CD14-positive monocyte (primary cell): ENCODE data around the gene PLVAP. TPM values are rescaled to one million over a fixed set of nuclear protein-coding genes. Genes with fewer than 3 reads are reported as not detected.

Experiments used
- DNase-seq, 3 donors: peaks; one replicate each; pipeline ENCODE4 v3.0.0-alpha.2; 2011 to 2022
- H2AFZ ChIP-seq: 2 replicates; pipeline ENCODE4 v1.6.0; 2012; ENCODE audit warnings: mild to moderate bottlenecking, low read depth, low read length, inconsistent platforms; ENCODE audit not compliant: insufficient read depth, poor library complexity, severe bottlenecking
- H3K27ac ChIP-seq, 2 donors: 1 replicate in 1 of 2; 2 replicates in 1 of 2; pipeline ENCODE4 v1.5.1; 2012 to 2013; ENCODE audit warnings: low read length in 2 of 2, control low read depth in 1 of 2, inconsistent platforms in 1 of 2, low read depth in 1 of 2, mild to moderate bottlenecking in 1 of 2
- H3K27me3 ChIP-seq, 2 donors: one replicate each; pipeline versions ENCODE4 v1.6.0 to v1.6.1; 2011 to 2013; ENCODE audit warnings: low read length in 2 of 2; ENCODE audit not compliant: control insufficient read depth in 2 of 2, insufficient read depth in 2 of 2
- H3K36me3 ChIP-seq, 2 donors: replicated peaks in 1 of 2; 1 replicate in 1 of 2; 2 replicates in 1 of 2; pipeline versions ENCODE4 v1.5.1 to v1.6.1; 2012 to 2013; ENCODE audit warnings: low read length in 2 of 2, control low read depth in 1 of 2, inconsistent platforms in 1 of 2, mild to moderate bottlenecking in 1 of 2; ENCODE audit not compliant: insufficient read depth in 2 of 2, control insufficient read depth in 1 of 2
- H3K4me1 ChIP-seq, 2 donors: 1 replicate in 1 of 2; 2 replicates in 1 of 2; pipeline versions ENCODE4 v1.5.1 to v1.6.1; 2012 to 2013; ENCODE audit warnings: low read length in 2 of 2, control low read depth in 1 of 2, inconsistent platforms in 1 of 2, mild to moderate bottlenecking in 1 of 2, moderate library complexity in 1 of 2; ENCODE audit not compliant: insufficient read depth in 2 of 2, control insufficient read depth in 1 of 2
- H3K4me2 ChIP-seq: replicated peaks from 2 replicates; pipeline ENCODE3; 2012; ENCODE audit warnings: low read length, moderate library complexity, mild to moderate bottlenecking; ENCODE audit not compliant: poor library complexity, severe bottlenecking; ENCODE audit errors: extremely low read depth
- H3K4me3 ChIP-seq, 3 experiments: fragments of 200-600 bp in 1 of 3; sonication (generic) in 1 of 3; replicated peaks in 1 of 3; 1 replicate in 2 of 3; 2 replicates in 1 of 3; pipeline ENCODE4 v1.5.1; 2011 to 2013; ENCODE audit warnings: low read length in 3 of 3, mild to moderate bottlenecking in 3 of 3, control low read depth in 2 of 3, low read depth in 2 of 3, inconsistent platforms in 1 of 3, moderate library complexity in 1 of 3
- H3K79me2 ChIP-seq: 2 replicates; pipeline ENCODE4 v1.6.0; 2012; ENCODE audit warnings: mild to moderate bottlenecking, control low read depth, inconsistent platforms, low read length, moderate library complexity; ENCODE audit not compliant: insufficient read depth
- H3K9ac ChIP-seq: 2 replicates; pipeline ENCODE4 v1.6.0; 2017; ENCODE audit warnings: low read length, mild to moderate bottlenecking; ENCODE audit not compliant: insufficient read depth, poor library complexity, severe bottlenecking
- H3K9me3 ChIP-seq, 2 donors: replicated peaks in 1 of 2; 1 replicate in 1 of 2; 2 replicates in 1 of 2; pipeline versions ENCODE4 v1.5.1 to v1.6.1; 2012 to 2013; ENCODE audit warnings: low read length in 2 of 2, control low read depth in 1 of 2; ENCODE audit not compliant: control insufficient read depth in 1 of 2, insufficient read depth in 1 of 2
- H4K20me1 ChIP-seq: 2 replicates; pipeline ENCODE4 v1.6.0; 2012; ENCODE audit warnings: mild to moderate bottlenecking, low read length, control low read depth, moderate library complexity; ENCODE audit not compliant: insufficient read depth
- H3K27ac Mint-ChIP-seq, 7 donors: one replicate each; pipeline ENCODE4 v1.8.0; 2020; ENCODE audit warnings: mild to moderate bottlenecking in 7 of 7, mixed read lengths in 7 of 7, moderate library complexity in 6 of 7, inconsistent platforms in 2 of 7
- H3K27me3 Mint-ChIP-seq, 3 donors: one replicate each; pipeline ENCODE4 v1.8.0; 2021 to 2022; ENCODE audit warnings: low read depth in 3 of 3, mild to moderate bottlenecking in 3 of 3, mixed read lengths in 3 of 3, moderate library complexity in 3 of 3, inconsistent platforms in 1 of 3
- H3K36me3 Mint-ChIP-seq, 2 donors: one replicate each; pipeline ENCODE4 v1.8.0; 2020; ENCODE audit warnings: mixed read lengths in 2 of 2, inconsistent platforms in 1 of 2, mild to moderate bottlenecking in 1 of 2
- H3K4me1 Mint-ChIP-seq: one replicate; pipeline ENCODE4 v1.8.0; 2020; ENCODE audit warnings: mild to moderate bottlenecking, mixed read lengths
- H3K4me3 Mint-ChIP-seq, 2 donors: one replicate each; pipeline ENCODE4 v1.8.0; 2020; ENCODE audit warnings: mild to moderate bottlenecking in 2 of 2, mixed read lengths in 2 of 2, moderate library complexity in 1 of 2
- H3K9me3 Mint-ChIP-seq, 7 donors: one replicate each; pipeline ENCODE4 v1.8.0; 2020 to 2022; ENCODE audit warnings: mixed read lengths in 7 of 7, mild to moderate bottlenecking in 6 of 7, moderate library complexity in 6 of 7, inconsistent platforms in 2 of 7
- WGBS: methylation state at CpG from one replicate; pipeline ENCODE4 v1.1.5; 2013; ENCODE audit warnings: missing lambda C conversion rate; ENCODE audit not compliant: insufficient coverage; 5-methylcytosine and 5-hydroxymethylcytosine counted together
- intact Hi-C, 2 donors: fragments of 100-400 bp; cut with micrococcal nuclease; formaldehyde crosslinking; loops; one replicate each; pipeline versions ENCODE4 v1.15.0 to v1.15.1; 2023
- polyA plus RNA-seq, 3 donors: library from polyadenylated mRNA; depleted of rRNA in 1 of 3; unstranded in 2 of 3; stranded (reverse) in 1 of 3; fragments of 300-500 nt in 2 of 3; fragments of >200 nt in 1 of 3; fragmentation: Illumina TruSeq in 2 of 3; gene quantifications; 1 replicate in 2 of 3; 2 replicates in 1 of 3; pipeline ENCODE4 v1.2.3, GENCODE V29; 2012 to 2021
- TF ChIP-seq, protein P1 (sequence below): fragments of 200-600 bp; IDR thresholded peaks from one replicate; pipeline ENCODE4 v1.8.0; 2022; ENCODE audit warnings: antibody characterized with exemption, mild to moderate bottlenecking

The PLVAP gene
- polyA plus RNA-seq, 3 donors = 0.08 to 0.81 TPM; not detected in 1

DNA sequence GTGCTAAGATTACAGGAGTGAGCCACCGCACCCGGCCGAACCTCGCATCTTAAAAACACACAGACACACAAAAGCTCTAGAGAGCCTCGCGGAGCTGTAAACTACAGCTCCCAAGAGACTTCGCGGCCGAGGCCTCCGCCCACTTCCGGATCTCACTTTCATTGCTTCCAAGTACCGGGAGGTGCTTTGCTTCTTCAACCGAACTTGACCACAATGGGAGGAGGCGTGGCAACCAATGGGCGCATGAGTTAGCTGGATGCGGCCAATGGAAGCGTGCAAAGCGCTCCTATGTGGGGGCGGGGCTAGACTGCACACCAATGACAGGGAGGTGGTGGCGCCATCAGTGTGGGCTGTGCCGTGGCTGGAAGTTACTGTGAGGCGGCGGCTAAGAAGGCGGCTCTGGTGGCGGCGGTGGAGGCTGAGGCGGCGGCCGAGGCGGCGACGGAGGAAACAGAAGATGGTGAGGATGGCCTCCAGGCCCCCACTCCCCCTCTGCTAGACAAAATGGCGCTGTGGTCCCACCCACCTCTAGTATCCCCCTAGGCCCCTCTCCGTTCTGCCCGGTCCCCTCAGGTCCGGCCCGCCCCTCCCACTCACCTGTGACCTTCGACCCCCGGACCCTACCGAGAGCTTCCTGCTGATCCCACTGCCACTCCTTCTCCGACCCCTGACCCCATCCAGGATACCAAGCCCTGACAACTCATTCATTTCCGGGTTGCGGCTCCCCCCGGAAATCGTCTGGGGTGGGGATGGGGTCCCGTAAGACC, 67.8 kb downstream of the PLVAP start, which contains the start of gene DDA1:
Gene DDA1 (plus strand): TSS at position 366 of the 767 bp plus-strand sequence. CDS start 92 bp downstream, at position 458.
- Mint-ChIP-seq H3K4me1 (peaks cover 34% of the 10 kb centered on the region), H3K36me3 (peaks cover 15 to 26% of the 10 kb centered on the region in 2 donors), H3K4me3 (peak within 1 kb of the TSS; percentile 88 to 91), H3K27ac (peak within 1 kb of the TSS; percentile 79 to 94 (median 90)), H3K27me3 (peaks cover 0 to 3% (median 0%) of the 10 kb centered on the region in 3 donors), H3K9me3 (no peaks in the 10 kb centered on the region)
- H3K27me3 ChIP-seq = no peaks in the 10 kb centered on the region
- peak within 1 kb of the TSS; percentile 53 to 86 for H3K27ac ChIP-seq
- H3K9ac ChIP-seq = peak within 1 kb of the TSS; percentile 81
- peak within 1 kb of the TSS; percentile 61 for H2AFZ ChIP-seq
- H3K4me1 ChIP-seq = peaks cover 32 to 42% of the 10 kb centered on the region in 2 donors
- peaks cover 8 to 28% of the 10 kb centered on the region in 2 donors for H3K36me3 ChIP-seq
- H3K4me3 ChIP-seq = peak within 1 kb of the TSS; percentile 81 to 88 (median 82)
- peak; percentile 100 for DNase-seq
- H4K20me1 ChIP-seq = peaks cover 47% of the 10 kb centered on the region
- intact Hi-C loops = no loop called here
- H3K4me2 ChIP-seq = peak within 1 kb of the TSS; percentile 90
- H3K9me3 ChIP-seq = no peaks in the 10 kb centered on the region
- TF ChIP-seq, protein P1, sequence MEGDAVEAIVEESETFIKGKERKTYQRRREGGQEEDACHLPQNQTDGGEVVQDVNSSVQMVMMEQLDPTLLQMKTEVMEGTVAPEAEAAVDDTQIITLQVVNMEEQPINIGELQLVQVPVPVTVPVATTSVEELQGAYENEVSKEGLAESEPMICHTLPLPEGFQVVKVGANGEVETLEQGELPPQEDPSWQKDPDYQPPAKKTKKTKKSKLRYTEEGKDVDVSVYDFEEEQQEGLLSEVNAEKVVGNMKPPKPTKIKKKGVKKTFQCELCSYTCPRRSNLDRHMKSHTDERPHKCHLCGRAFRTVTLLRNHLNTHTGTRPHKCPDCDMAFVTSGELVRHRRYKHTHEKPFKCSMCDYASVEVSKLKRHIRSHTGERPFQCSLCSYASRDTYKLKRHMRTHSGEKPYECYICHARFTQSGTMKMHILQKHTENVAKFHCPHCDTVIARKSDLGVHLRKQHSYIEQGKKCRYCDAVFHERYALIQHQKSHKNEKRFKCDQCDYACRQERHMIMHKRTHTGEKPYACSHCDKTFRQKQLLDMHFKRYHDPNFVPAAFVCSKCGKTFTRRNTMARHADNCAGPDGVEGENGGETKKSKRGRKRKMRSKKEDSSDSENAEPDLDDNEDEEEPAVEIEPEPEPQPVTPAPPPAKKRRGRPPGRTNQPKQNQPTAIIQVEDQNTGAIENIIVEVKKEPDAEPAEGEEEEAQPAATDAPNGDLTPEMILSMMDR = no peak
- under 1% methylated on average over 33 of the region's 46 CpGs for WGBS
- peaks cover 61% of the 10 kb centered on the region for H3K79me2 ChIP-seq

DNA sequence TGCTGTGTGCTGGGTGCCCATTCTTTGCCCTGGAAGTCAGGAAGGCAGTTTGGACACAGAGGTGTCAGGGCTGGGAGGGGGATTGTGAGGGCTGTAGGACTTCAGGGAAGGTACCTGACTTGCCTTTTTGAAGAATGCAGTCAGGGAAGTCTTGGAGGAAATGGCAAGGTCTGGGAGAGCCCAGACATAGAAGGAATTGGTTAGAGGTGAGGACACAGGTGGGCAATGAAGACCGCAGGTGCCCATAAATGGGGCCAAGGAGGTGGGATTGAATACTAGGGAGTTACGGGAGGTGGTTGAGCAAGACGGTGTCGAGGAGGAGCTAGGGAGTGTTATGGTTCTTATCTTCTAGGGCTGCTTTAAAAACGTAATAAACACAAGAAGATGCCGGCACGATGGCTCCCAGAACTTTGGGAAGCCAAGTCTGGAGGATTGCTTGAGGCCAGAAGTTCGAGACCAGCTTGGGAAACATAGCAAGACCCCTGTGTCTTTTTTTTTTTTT, 69.2 kb downstream of the PLVAP start:
- Mint-ChIP-seq H3K27me3 (peaks cover 0 to 3% (median 0%) of the 10 kb centered on the region in 3 donors), H3K9me3 (no peaks in the 10 kb centered on the region), H3K36me3 (peaks cover 4 to 12% of the 10 kb centered on the region in 2 donors), H3K27ac (peak overlapping the region in 1 of 7 donors; percentile 6), H3K4me1 (peaks cover 42% of the 10 kb centered on the region), H3K4me3 (no peak overlapping the region)
- Histone ChIP-seq H3K4me3 (no peak overlapping the region), H3K9ac (no peak overlapping the region), H4K20me1 (peaks cover 35% of the 10 kb centered on the region), H3K36me3 (peaks cover 0 to 14% of the 10 kb centered on the region in 2 donors), H3K4me2 (no peak overlapping the region), H3K79me2 (peaks cover 54% of the 10 kb centered on the region), H3K27me3 (no peaks in the 10 kb centered on the region), H2AFZ (no peak overlapping the region), H3K9me3 (no peaks in the 10 kb centered on the region), H3K27ac (no peak overlapping the region), H3K4me1 (peaks cover 43 to 53% of the 10 kb centered on the region in 2 donors)
- TF ChIP-seq, protein P1 = no peak
- intact Hi-C loops = no loop called here
- 91% methylated on average over 8 of the region's 8 CpGs for WGBS
- no peak for DNase-seq
